Left cardiac atrium (tissue), 4 donors: Measurements from ENCODE around the gene UBE2G1. TPM values are rescaled to one million over a fixed set of nuclear protein-coding genes. Genes with fewer than 3 reads are reported as not detected.
A peak's percentile ranks its signal among the peaks of the same experiment; 100 is the strongest.

Experiments
- ATAC-seq, 2 donors: fragments of 200-7000 bp; cut with Tn5 transposase; one replicate each; pipeline ENCODE4 v1.9.1; 2020; ENCODE audit warnings: mild to moderate bottlenecking in 2 of 2, moderate library complexity in 2 of 2
- DNase-seq: peaks from one replicate; pipeline ENCODE4 v3.0.0-alpha.2; 2020
- intact Hi-C, 2 donors: fragments of 100-400 bp; cut with DNase I; formaldehyde crosslinking; loops; one replicate each; pipeline versions ENCODE4 v1.14.1 to v1.15.1; 2022 to 2023
- total RNA-seq, 2 donors: library from RNA; stranded (reverse); fragmentation: NEBNext Ultra II Directional; extraction: Animal tissue kit (Norgen Biotek cat#: 25700); gene quantifications; one replicate each; pipeline ENCODE4 v1.2.1, GENCODE V29; 2021
- donor health status: DM: no; HTN: yes; CAD: no.
- donor health status: DM: no; HTN: yes; CAD: no; lungs with severe emphysema.
- donor health status: DM: yes; HTN: yes; CAD: no.
- donor health status: Dilated cardiomyopathy.

Gene UBE2G1
- total RNA-seq, 2 donors from 2014 or later: 52.7 to 53.4 TPM

- DNase-seq: no peak
- ATAC-seq: no peak
- intact Hi-C loops: loop anchor here in 1 of 2 donors (5.0 kb wide), 1 partner anchor 48 kb away; no protein-coding TSS in a partner anchor
Observed at GRCh38 chr17:4314179-4314578, 52.3 kb downstream of the UBE2G1 start.

GRCh38 chr17:4313221-4314114 is 53.0 kb downstream of the UBE2G1 start:
- ATAC-seq (peak in 1 of 2 donors; percentile 39), DNase-seq (no peak)
- intact Hi-C loops: loop anchor here in 1 of 2 donors (5.0 kb wide), 1 partner anchor 49 kb away; no protein-coding TSS in a partner anchor

GRCh38 chr17:4310354-4311060 is 56.0 kb downstream of the UBE2G1 start:
- intact Hi-C loops: loop anchor here in 1 of 2 donors (5.0 kb wide), 1 partner anchor 52 kb away; no protein-coding TSS in a partner anchor
- peak; percentile 65 to 68 for ATAC-seq
- DNase-seq: peak; percentile 31

GRCh38 chr17:4309897-4310296 is 56.6 kb downstream of the UBE2G1 start:
- DNase-seq (no peak), ATAC-seq (no peak)
- intact Hi-C loops: loop anchor here in 1 of 2 donors (5.0 kb wide), 1 partner anchor 52 kb away; no protein-coding TSS in a partner anchor

GRCh38 chr17:4307179-4307930 is 59.1 kb downstream of the UBE2G1 start:
- ATAC-seq (no peak), DNase-seq (no peak)
- intact Hi-C loops: no loop called here

- ATAC-seq: no peak
- no peak for DNase-seq
Observed at GRCh38 chr17:4305224-4305623, 61.3 kb downstream of the UBE2G1 start.

GRCh38 chr17:4304417-4305027 is 62.0 kb downstream of the UBE2G1 start:
- peak; percentile 32 for DNase-seq
- ATAC-seq: peak; percentile 60 to 63
- intact Hi-C loops: loop anchor here in 1 of 2 donors (5.0 kb wide), 1 partner anchor 87 kb away; no protein-coding TSS in a partner anchor

More at GRCh38 chr17:4305224-4305623, 61.3 kb downstream of the UBE2G1 start:
- intact Hi-C loops: no loop called here

GRCh38 chr17:4301066-4301465 is 65.4 kb downstream of the UBE2G1 start:
- intact Hi-C loops: loop anchor here in 1 of 2 donors (5.0 kb wide), 1 partner anchor 84 kb away; no protein-coding TSS in a partner anchor
- DNase-seq (no peak), ATAC-seq (no peak)

- no peak for DNase-seq
- intact Hi-C loops: no loop called here
- ATAC-seq: no peak
Observed at GRCh38 chr17:4297351-4297750, 69.1 kb downstream of the UBE2G1 start.

GRCh38 chr17:4295686-4296085 is 70.8 kb downstream of the UBE2G1 start:
- ATAC-seq: no peak
- DNase-seq: no peak
- intact Hi-C loops: no loop called here

GRCh38 chr17:4293572-4293971 is 72.9 kb downstream of the UBE2G1 start:
- DNase-seq (no peak), ATAC-seq (no peak)
- intact Hi-C loops: no loop called here

GRCh38 chr17:4287710-4288109 is 78.8 kb downstream of the UBE2G1 start:
- DNase-seq (no peak), ATAC-seq (no peak)
- intact Hi-C loops: no loop called here

- DNase-seq (no peak), ATAC-seq (no peak)
- intact Hi-C loops: no loop called here
Observed at GRCh38 chr17:4276514-4276913, 90.0 kb downstream of the UBE2G1 start.

GRCh38 chr17:4272972-4273368 is 93.5 kb downstream of the UBE2G1 start:
- intact Hi-C loops: no loop called here
- DNase-seq (no peak), ATAC-seq (no peak)

GRCh38 chr17:4272213-4272971 is 94.1 kb downstream of the UBE2G1 start:
- intact Hi-C loops: no loop called here
- DNase-seq (no peak), ATAC-seq (peak in 1 of 2 donors; percentile 36)

GRCh38 chr17:4270736-4271135 is 95.7 kb downstream of the UBE2G1 start:
- intact Hi-C loops: no loop called here
- DNase-seq (no peak), ATAC-seq (peak in 1 of 2 donors; percentile 45)

- ATAC-seq (no peak), DNase-seq (no peak)
- intact Hi-C loops: loop anchor here in 1 of 2 donors (10.0 kb wide), 1 partner anchor 55 kb away; no protein-coding TSS in a partner anchor
Observed at GRCh38 chr17:4269915-4270314, 96.6 kb downstream of the UBE2G1 start.

GRCh38 chr17:4267402-4267801 is 99.1 kb downstream of the UBE2G1 start:
- intact Hi-C loops: loop anchor here in 1 of 2 donors (10.0 kb wide), 1 partner anchor 53 kb away; no protein-coding TSS in a partner anchor
- no peak for ATAC-seq
- DNase-seq: no peak
